HEK293T (cell line): ENCODE data around the gene MAG.

Experiments
- ARNT ChIP-seq: fragments of 450-650 bp; IDR thresholded peaks from 2 replicates; pipeline ENCODE4 v1.6.1; 2017; ENCODE audit warnings: mild to moderate bottlenecking
- BHLHE40 ChIP-seq: fragments of 450-650 bp; IDR thresholded peaks from 2 replicates; pipeline ENCODE4 v1.6.1; 2016; ENCODE audit warnings: mild to moderate bottlenecking, moderate library complexity, borderline replicate concordance
- CTBP1 ChIP-seq: fragments of 450-650 bp; IDR thresholded peaks from 2 replicates; pipeline ENCODE4 v1.6.1; 2016; ENCODE audit warnings: borderline replicate concordance
- ELF4 ChIP-seq: fragments of 450-650 bp; IDR thresholded peaks from 2 replicates; pipeline ENCODE4 v1.6.1; 2017; ENCODE audit warnings: antibody characterized with exemption
- FOXA1 ChIP-seq: fragments of 450-650 bp; IDR thresholded peaks from 2 replicates; pipeline ENCODE4 v1.6.1; 2016; ENCODE audit warnings: mild to moderate bottlenecking
- FOXK2 ChIP-seq: fragments of 450-650 bp; IDR thresholded peaks from 2 replicates; pipeline ENCODE4 v1.6.1; 2016; ENCODE audit warnings: mild to moderate bottlenecking
- FOXM1 ChIP-seq: fragments of 450-650 bp; IDR thresholded peaks from 2 replicates; pipeline ENCODE4 v1.6.1; 2017; ENCODE audit warnings: mild to moderate bottlenecking, borderline replicate concordance
- HDGF ChIP-seq: fragments of 450-650 bp; IDR thresholded peaks from 2 replicates; pipeline ENCODE4 v1.6.1; 2017; ENCODE audit warnings: antibody characterized with exemption, borderline replicate concordance
- L3MBTL2 ChIP-seq: fragments of 450-650 bp; conservative IDR thresholded peaks from 2 replicates; pipeline ENCODE4 v1.6.1; 2016; ENCODE audit warnings: mild to moderate bottlenecking
- LEF1 ChIP-seq: fragments of 450-650 bp; IDR thresholded peaks from 2 replicates; pipeline ENCODE4 v1.6.1; 2017; ENCODE audit warnings: mild to moderate bottlenecking, borderline replicate concordance
- NFRKB ChIP-seq: fragments of 450-650 bp; IDR thresholded peaks from 2 replicates; pipeline ENCODE4 v1.6.1; 2016; ENCODE audit warnings: mild to moderate bottlenecking, moderate library complexity
- SP1 ChIP-seq: fragments of 450-650 bp; IDR thresholded peaks from 2 replicates; pipeline ENCODE4 v1.6.1; 2017
- TARDBP ChIP-seq: fragments of 450-650 bp; IDR thresholded peaks from 2 replicates; pipeline ENCODE4 v1.6.1; 2016

DNA sequence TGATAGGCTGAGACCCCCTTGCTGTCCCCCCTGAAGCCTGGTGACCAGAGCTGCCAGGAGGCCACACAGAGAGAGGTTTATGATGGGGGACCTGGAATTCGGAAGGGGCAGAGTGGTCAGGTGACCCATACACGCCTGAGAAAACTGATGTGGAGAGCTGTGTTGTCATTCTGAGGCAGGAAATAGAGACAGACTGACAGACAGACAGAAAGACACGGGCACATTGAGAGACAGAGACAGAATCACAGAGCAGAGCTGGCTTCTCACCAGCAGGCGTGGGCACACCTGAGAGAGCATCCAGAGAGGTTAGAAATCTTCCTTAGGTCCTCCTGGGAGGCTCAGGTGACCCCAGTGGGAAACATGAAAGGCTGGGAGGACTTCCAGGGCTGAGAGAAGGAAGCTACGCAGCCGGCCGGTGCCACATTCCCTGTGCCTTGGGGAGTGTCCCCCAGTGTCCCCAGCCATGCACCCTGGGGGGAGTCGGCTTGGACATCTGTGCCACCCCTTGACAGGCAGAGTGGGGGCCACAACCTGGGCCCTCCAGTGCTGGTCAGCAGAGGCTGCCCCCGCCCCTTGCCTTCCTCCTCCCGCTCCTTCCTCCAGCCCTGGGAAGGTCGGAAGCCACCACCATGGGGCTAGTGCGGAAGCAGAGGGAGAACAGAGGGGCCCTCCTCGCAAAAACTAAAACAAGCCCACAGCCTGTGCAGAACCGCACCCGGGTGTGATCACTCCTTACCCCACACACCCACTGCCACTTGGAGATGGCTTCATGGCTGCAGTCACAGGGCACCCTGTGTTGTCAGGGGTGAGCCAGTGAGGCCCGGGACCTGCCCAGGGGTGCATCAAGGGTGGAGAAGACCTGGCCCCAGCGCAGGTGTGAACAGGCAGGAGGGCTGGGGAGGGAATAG, 57.9 kb downstream of the MAG start:
- TF ChIP-seq BHLHE40 (no peak), SP1 (no peak), FOXA1 (no peak), FOXM1 (no peak), ARNT (no peak), HDGF (no peak), ELF4 (no peak), FOXK2 (no peak), CTBP1 (no peak), L3MBTL2 (no peak), NFRKB (no peak), LEF1 (no peak), TARDBP (no peak)
